OCI-LY7 (cell line): ENCODE results near the gene AATK.

Experiments used
- EZH2phosphoT487 ChIP-seq: fragments of 200-600 bp; sonication (generic); IDR thresholded peaks from 2 replicates; pipeline ENCODE4 v1.6.1; 2018; ENCODE audit warnings: low read depth, borderline replicate concordance, mild to moderate bottlenecking, mixed run types, antibody characterized with exemption, low read length, moderate library complexity, mixed read lengths
- TF ChIP-seq, protein P1 (sequence below): fragments of 200-600 bp; sonication (generic); conservative IDR thresholded peaks from 2 replicates; pipeline ENCODE4 v1.5.1; 2014; ENCODE audit warnings: mild to moderate bottlenecking, antibody characterized with exemption, low read length, moderate library complexity, mixed read lengths

DNA sequence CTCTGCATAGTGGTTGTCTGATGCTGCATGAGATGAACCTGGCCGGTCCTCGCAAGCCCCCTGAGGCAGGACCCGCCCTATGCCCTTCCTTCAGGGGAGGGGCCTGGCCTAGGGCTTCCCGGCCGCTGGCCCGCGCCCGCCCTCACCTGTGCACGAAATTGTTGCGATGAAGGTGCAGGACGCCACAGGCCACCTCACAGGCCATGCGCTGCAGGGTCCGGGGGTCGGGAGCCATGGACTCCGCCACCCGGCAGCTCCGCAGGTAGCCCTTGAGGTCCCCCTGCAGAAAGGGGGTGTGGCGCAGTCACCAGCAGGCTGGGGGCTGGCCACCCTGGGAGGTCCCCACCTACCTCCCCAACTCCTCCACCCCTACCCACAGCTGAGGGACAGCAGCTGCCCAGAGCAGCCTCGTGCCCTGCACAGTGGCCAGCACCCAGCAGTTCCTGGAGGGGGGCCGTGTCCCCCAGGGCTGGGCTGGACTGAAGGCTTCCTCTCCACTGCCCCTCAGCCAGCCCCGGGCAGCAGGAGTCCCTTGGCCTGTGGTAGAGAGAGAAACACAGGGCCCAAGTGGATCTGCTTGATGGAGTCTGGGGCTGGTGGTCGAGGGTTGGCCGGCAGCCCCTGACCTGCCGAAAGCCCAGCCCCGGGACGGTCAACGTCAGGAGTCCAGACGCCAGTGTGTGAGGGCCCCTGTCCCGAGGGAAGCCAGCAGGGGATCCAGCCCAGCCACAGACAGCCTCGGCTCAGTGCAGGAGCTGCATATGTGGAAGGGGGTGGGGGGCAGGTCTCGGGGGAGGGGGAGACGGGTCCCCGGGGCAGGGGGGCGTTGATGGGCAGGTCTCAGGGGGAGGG, 39.5 kb downstream of the AATK start:
- TF ChIP-seq, protein P1, sequence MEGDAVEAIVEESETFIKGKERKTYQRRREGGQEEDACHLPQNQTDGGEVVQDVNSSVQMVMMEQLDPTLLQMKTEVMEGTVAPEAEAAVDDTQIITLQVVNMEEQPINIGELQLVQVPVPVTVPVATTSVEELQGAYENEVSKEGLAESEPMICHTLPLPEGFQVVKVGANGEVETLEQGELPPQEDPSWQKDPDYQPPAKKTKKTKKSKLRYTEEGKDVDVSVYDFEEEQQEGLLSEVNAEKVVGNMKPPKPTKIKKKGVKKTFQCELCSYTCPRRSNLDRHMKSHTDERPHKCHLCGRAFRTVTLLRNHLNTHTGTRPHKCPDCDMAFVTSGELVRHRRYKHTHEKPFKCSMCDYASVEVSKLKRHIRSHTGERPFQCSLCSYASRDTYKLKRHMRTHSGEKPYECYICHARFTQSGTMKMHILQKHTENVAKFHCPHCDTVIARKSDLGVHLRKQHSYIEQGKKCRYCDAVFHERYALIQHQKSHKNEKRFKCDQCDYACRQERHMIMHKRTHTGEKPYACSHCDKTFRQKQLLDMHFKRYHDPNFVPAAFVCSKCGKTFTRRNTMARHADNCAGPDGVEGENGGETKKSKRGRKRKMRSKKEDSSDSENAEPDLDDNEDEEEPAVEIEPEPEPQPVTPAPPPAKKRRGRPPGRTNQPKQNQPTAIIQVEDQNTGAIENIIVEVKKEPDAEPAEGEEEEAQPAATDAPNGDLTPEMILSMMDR, result no peak
- TF ChIP-seq EZH2phosphoT487, result no peak
